WI38 (cell line): Measurements from ENCODE around the gene VEPH1.

Source experiments
- H3K4me3 ChIP-seq: 2 replicates; pipeline ENCODE4 v1.5.1; 2011; ENCODE audit warnings: low read depth, mild to moderate bottlenecking, control low read depth, low read length
- CTCF ChIP-seq: IDR thresholded peaks from 2 replicates; pipeline ENCODE4 v1.5.1; 2012; ENCODE audit warnings: low read depth, mild to moderate bottlenecking, control low read depth, low read length

Gene VEPH1

GRCh38 chr3:157393113-157393512 lies 110.1 kb downstream of the VEPH1 start:
- TF ChIP-seq CTCF, result no peak
- H3K4me3 ChIP-seq, result no peak overlapping the region

- no peak for TF ChIP-seq CTCF
- no peak overlapping the region for H3K4me3 ChIP-seq
These were observed 111.1 kb downstream of the VEPH1 start for GRCh38 chr3:157392104-157392503.

GRCh38 chr3:157390713-157391515 lies 112.3 kb downstream of the VEPH1 start:
- H3K4me3 ChIP-seq, result no peak overlapping the region
- no peak for TF ChIP-seq CTCF

GRCh38 chr3:157388976-157389375 lies 114.2 kb downstream of the VEPH1 start:
- no peak overlapping the region for H3K4me3 ChIP-seq
- TF ChIP-seq CTCF, result no peak

- TF ChIP-seq CTCF, result no peak
- no peak overlapping the region for H3K4me3 ChIP-seq
These were observed 115.3 kb downstream of the VEPH1 start for GRCh38 chr3:157387708-157388435.

GRCh38 chr3:157384491-157384890 lies 118.7 kb downstream of the VEPH1 start:
- TF ChIP-seq CTCF, result no peak
- H3K4me3 ChIP-seq, result no peak overlapping the region

GRCh38 chr3:157384031-157384430 lies 119.2 kb downstream of the VEPH1 start:
- no peak for TF ChIP-seq CTCF
- no peak overlapping the region for H3K4me3 ChIP-seq
